Activated CD8-positive, alpha-beta T cell treated with anti-CD3 and anti-CD28 coated beads for 36 hours (primary cell): Measurements from ENCODE around the gene ELMOD3. TPM values are rescaled to one million over a fixed set of nuclear protein-coding genes. Genes with fewer than 3 reads are reported as not detected.
"Not testable (repeated sequence)": the region's sequence is repeated elsewhere in the genome, so short reads cannot be mapped to it uniquely, and the experiment has no call there.

ENCODE experiments used
- ATAC-seq: fragments of 200-7000 bp; cut with Tn5 transposase; one replicate; pipeline ENCODE4 v1.10.0; 2021; ENCODE audit warnings: mild to moderate bottlenecking, moderate library complexity
- CTCF ChIA-PET: fragments of 350-600 bp; sonication (Branson Sonifier 250); formaldehyde crosslinking; loops from one replicate; lab custom pipeline; 2021; ENCODE audit warnings: antibody characterized with exemption; lab: Charles Lee
- POLR2A ChIA-PET: fragments of 350-600 bp; sonication (Branson Sonifier 250); formaldehyde crosslinking; loops from one replicate; lab custom pipeline; 2021; ENCODE audit warnings: antibody characterized with exemption; lab: Charles Lee
- DNase-seq: peaks from one replicate; pipeline ENCODE4 v3.0.0-alpha.2; 2020
- H3K27ac Mint-ChIP-seq: one replicate; pipeline ENCODE4 v1.8.0; 2021; ENCODE audit warnings: mild to moderate bottlenecking, mixed read lengths
- H3K27me3 Mint-ChIP-seq: one replicate; pipeline ENCODE4 v1.8.0; 2021; ENCODE audit warnings: mixed read lengths
- H3K36me3 Mint-ChIP-seq: one replicate; pipeline ENCODE4 v1.8.0; 2021; ENCODE audit warnings: low read depth, mixed read lengths
- H3K4me1 Mint-ChIP-seq: one replicate; pipeline ENCODE4 v1.8.0; 2021; ENCODE audit warnings: low read depth, mixed read lengths
- H3K4me3 Mint-ChIP-seq: one replicate; pipeline ENCODE4 v1.8.0; 2021; ENCODE audit warnings: mild to moderate bottlenecking, moderate library complexity, mixed read lengths
- H3K9me3 Mint-ChIP-seq: one replicate; pipeline ENCODE4 v1.8.0; 2021; ENCODE audit warnings: mixed read lengths
- intact Hi-C: fragments of 100-400 bp; cut with micrococcal nuclease; formaldehyde crosslinking; loops from one replicate; pipeline ENCODE4 v1.10.0; 2022
- total RNA-seq, 2 experiments: library from RNA; stranded (reverse); gene quantifications; one replicate each; pipeline ENCODE4 v1.2.3, GENCODE V29; 2021
- TF ChIP-seq, protein P1 (sequence below): fragments of 200-600 bp; IDR thresholded peaks from one replicate; pipeline ENCODE4 v1.8.0; 2022; ENCODE audit warnings: antibody characterized with exemption, mild to moderate bottlenecking

ELMOD3 gene
- total RNA-seq, 2 experiments from 2014 or later = 11.8 to 13.0 TPM

GRCh38 chr2:85380048-85380447 lies 25.5 kb downstream of the ELMOD3 start:
- ChIA-PET CTCF (no interaction called here), POLR2A (no interaction called here)
- H3K4me3 Mint-ChIP-seq = no peak overlapping the region
- intact Hi-C loops = no loop called here
- H3K4me1 Mint-ChIP-seq = no peaks in the 10 kb centered on the region
- no peak overlapping the region for H3K27ac Mint-ChIP-seq
- H3K27me3 Mint-ChIP-seq = no peaks in the 10 kb centered on the region
- peaks cover 5% of the 10 kb centered on the region for H3K9me3 Mint-ChIP-seq
- no peak for DNase-seq
- TF ChIP-seq, protein P1, sequence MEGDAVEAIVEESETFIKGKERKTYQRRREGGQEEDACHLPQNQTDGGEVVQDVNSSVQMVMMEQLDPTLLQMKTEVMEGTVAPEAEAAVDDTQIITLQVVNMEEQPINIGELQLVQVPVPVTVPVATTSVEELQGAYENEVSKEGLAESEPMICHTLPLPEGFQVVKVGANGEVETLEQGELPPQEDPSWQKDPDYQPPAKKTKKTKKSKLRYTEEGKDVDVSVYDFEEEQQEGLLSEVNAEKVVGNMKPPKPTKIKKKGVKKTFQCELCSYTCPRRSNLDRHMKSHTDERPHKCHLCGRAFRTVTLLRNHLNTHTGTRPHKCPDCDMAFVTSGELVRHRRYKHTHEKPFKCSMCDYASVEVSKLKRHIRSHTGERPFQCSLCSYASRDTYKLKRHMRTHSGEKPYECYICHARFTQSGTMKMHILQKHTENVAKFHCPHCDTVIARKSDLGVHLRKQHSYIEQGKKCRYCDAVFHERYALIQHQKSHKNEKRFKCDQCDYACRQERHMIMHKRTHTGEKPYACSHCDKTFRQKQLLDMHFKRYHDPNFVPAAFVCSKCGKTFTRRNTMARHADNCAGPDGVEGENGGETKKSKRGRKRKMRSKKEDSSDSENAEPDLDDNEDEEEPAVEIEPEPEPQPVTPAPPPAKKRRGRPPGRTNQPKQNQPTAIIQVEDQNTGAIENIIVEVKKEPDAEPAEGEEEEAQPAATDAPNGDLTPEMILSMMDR = no peak
- H3K36me3 Mint-ChIP-seq = peaks cover 33% of the 10 kb centered on the region
- ATAC-seq = no peak

GRCh38 chr2:85383151-85383550 lies 28.6 kb downstream of the ELMOD3 start:
- DNase-seq, ATAC-seq, H3K4me3 Mint-ChIP-seq, intact Hi-C loops, H3K9me3 Mint-ChIP-seq, H3K4me1 Mint-ChIP-seq, H3K27ac Mint-ChIP-seq, H3K27me3 Mint-ChIP-seq: not testable (repeated sequence)
- CTCF ChIA-PET = interaction anchor here (0.7 to 1.1 kb wide), 2 partner anchors 9 to 29 kb away, joined by 3 read pairs; partner anchors contain the start of genes ELMOD3 and RETSAT
- peaks cover 25% of the 10 kb centered on the region for H3K36me3 Mint-ChIP-seq
- POLR2A ChIA-PET = interaction anchor here (1.1 kb wide), 1 partner anchor 24 kb away, joined by 3 read pairs; no protein-coding TSS in a partner anchor

GRCh38 chr2:85383850-85384249 lies 29.3 kb downstream of the ELMOD3 start:
- Mint-ChIP-seq H3K36me3 (peaks cover 18% of the 10 kb centered on the region), H3K9me3 (peaks cover 5% of the 10 kb centered on the region), H3K27me3 (no peaks in the 10 kb centered on the region), H3K27ac (no peak overlapping the region), H3K4me3 (no peak overlapping the region), H3K4me1 (no peaks in the 10 kb centered on the region)
- ATAC-seq (no peak), DNase-seq (no peak)
- CTCF ChIA-PET = interaction anchor here (0.7 to 1.2 kb wide), 3 partner anchors 8 to 36 kb away, joined by 3 read pairs; partner anchors contain the start of genes ELMOD3 and RETSAT
- POLR2A ChIA-PET = interaction anchor here (0.5 to 1.4 kb wide), 4 partner anchors 10 to 196 kb away, joined by 3 read pairs; no protein-coding TSS in a partner anchor
- TF ChIP-seq, protein P1 = no peak
- intact Hi-C loops = no loop called here

DNA sequence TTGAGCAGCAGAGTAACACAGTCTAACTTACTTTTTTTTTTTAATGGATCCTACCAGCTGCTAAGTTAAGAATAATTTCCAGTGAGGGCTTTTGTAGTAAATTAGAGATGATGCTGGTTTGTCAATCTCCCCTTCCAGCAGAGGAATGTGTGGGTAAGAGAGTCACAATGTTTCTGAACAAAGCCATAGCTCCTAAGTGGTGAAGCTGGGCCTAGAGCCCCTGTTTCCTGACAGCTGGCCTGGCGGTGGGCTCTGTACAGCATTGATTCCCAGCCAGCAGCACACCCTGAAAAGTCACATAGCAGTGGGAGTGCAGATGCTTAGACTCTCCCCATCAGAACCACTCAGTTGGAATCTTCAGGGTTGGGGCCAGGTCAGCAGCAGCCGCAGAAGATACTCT lies 31.2 kb downstream of the ELMOD3 start:
- peaks cover 4% of the 10 kb centered on the region for H3K36me3 Mint-ChIP-seq
- no peaks in the 10 kb centered on the region for H3K27me3 Mint-ChIP-seq
- intact Hi-C loops = no loop called here
- no peak overlapping the region for H3K27ac Mint-ChIP-seq
- H3K9me3 Mint-ChIP-seq = no peaks in the 10 kb centered on the region
- POLR2A ChIA-PET = interaction anchor here (1.3 kb wide), 1 partner anchor 153 kb away, joined by 4 read pairs; the partner anchor contains the start of gene MAT2A
- no peaks in the 10 kb centered on the region for H3K4me1 Mint-ChIP-seq
- H3K4me3 Mint-ChIP-seq = no peak overlapping the region
- no peak for ATAC-seq
- TF ChIP-seq, protein P1 = no peak
- CTCF ChIA-PET = interaction anchor here (1.5 to 2.2 kb wide), 2 partner anchors 11 to 166 kb away, joined by 3 to 13 read pairs; no protein-coding TSS in a partner anchor
- no peak for DNase-seq

- Mint-ChIP-seq H3K27me3 (no peaks in the 10 kb centered on the region), H3K36me3 (no peaks in the 10 kb centered on the region), H3K9me3 (no peaks in the 10 kb centered on the region), H3K27ac (no peak overlapping the region), H3K4me3 (no peak overlapping the region), H3K4me1 (peaks cover 3% of the 10 kb centered on the region)
- ChIA-PET POLR2A (interaction anchor here (1.3 kb wide), 1 partner anchor 33 kb away, joined by 3 read pairs; no protein-coding TSS in a partner anchor), CTCF (interaction anchor here (1.7 to 8.7 kb wide), 3 partner anchors 23 to 173 kb away, joined by 5 to 108 read pairs (median 9); no protein-coding TSS in a partner anchor)
- DNase-seq (no peak), ATAC-seq (no peak)
- intact Hi-C loops = no loop called here
- TF ChIP-seq, protein P1 = no peak
Observed at GRCh38 chr2:85387754-85388153, 33.2 kb downstream of the ELMOD3 start.
